ENCODE measurements around the gene MBNL2. TPM values are rescaled to one million over a fixed set of nuclear protein-coding genes. Genes with fewer than 3 reads are reported as not detected.

The MBNL2 gene
- polyA plus RNA-seq, 1 experiment: 44.0 TPM

DNA sequence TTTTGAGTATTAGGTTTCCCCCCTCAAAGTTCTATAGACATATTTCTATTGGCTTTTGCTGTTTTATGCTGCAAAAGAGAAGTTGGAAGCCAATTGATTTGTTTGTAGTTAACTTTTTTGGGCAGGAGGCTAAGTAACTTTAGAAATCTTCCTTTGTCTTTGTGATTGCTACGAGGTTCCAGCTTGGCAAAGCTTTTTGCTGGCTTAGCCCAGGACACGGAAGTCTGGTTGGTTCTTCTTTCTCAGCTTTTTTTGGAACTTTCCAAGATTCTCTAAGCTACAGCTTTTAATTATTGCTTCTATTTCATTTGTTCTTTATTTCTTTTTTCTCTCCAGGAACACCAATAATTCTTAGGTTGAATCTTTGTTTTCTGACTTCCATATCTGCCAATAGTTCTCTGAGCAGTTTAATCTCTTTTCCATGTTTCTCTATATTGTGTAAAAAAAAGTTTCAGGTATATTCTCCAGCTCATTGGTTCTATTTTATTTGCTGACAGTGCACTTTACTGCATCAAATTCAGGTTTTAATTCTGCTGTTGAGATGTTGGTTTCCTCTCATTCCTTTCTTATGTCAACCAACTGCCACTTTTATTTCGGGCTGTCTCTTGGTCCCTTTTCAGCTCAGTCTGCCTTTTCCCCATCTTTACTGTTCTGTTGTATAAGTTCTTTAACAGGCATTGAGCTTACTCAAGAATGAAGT, 27.8 kb downstream of the MBNL2 start:
- Histone ChIP-seq H3K4me3 (ENCODE audit: low read depth, low read length) (no peak overlapping the region), H3K9me3 (ENCODE audit: control insufficient read depth, insufficient read depth, low read length) (no peaks in the 10 kb centered on the region), H3K27ac (ENCODE audit: low read depth, low read length) (no peak overlapping the region), H3K27me3 (ENCODE audit: control insufficient read depth, insufficient read depth, low read length) (no peaks in the 10 kb centered on the region)
- ChIA-PET POLR2A (interaction anchor here (0.7 to 1.0 kb wide), 2 partner anchors 25 kb away, joined by 3 to 5 read pairs; no protein-coding TSS in a partner anchor), CTCF (interaction anchor here (0.6 to 2.9 kb wide), 6 partner anchors 11 to 142 kb away, joined by 3 to 19 read pairs (median 6); no protein-coding TSS in a partner anchor)
- DNase-seq (ENCODE audit: low read depth, low spot score): no peak
- TF ChIP-seq, protein P1, sequence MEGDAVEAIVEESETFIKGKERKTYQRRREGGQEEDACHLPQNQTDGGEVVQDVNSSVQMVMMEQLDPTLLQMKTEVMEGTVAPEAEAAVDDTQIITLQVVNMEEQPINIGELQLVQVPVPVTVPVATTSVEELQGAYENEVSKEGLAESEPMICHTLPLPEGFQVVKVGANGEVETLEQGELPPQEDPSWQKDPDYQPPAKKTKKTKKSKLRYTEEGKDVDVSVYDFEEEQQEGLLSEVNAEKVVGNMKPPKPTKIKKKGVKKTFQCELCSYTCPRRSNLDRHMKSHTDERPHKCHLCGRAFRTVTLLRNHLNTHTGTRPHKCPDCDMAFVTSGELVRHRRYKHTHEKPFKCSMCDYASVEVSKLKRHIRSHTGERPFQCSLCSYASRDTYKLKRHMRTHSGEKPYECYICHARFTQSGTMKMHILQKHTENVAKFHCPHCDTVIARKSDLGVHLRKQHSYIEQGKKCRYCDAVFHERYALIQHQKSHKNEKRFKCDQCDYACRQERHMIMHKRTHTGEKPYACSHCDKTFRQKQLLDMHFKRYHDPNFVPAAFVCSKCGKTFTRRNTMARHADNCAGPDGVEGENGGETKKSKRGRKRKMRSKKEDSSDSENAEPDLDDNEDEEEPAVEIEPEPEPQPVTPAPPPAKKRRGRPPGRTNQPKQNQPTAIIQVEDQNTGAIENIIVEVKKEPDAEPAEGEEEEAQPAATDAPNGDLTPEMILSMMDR (IDR thresholded peaks at IDR 0.05; ENCODE audit: low read depth, low read length): no peak

DNA sequence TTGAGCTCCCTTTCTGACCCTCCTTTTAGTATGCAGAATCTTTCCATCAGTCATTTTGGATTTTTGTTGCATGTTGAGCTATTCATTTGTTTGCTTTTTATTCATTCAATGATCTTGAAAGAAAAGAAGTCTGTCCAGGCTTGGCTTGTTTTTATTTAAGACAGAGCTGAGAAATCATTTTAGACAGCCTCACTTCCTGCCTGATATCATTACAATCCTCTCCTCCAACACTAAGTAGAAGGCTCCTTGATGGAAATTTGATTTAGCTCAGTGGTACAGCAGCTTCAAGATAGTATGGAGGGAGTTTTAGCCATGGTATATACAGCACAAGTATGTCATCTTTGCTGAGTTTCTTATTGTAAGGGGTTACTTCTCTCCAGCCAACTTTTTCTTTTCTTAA, 28.4 kb downstream of the MBNL2 start:
- ChIA-PET CTCF (interaction anchor here (0.6 to 2.9 kb wide), 7 partner anchors 11 to 143 kb away, joined by 3 to 19 read pairs (median 5); no protein-coding TSS in a partner anchor), POLR2A (no interaction called here)
- Histone ChIP-seq H3K4me3 (ENCODE audit: low read depth, low read length) (no peak overlapping the region), H3K27me3 (ENCODE audit: control insufficient read depth, insufficient read depth, low read length) (no peaks in the 10 kb centered on the region), H3K9me3 (ENCODE audit: control insufficient read depth, insufficient read depth, low read length) (no peaks in the 10 kb centered on the region), H3K27ac (ENCODE audit: low read depth, low read length) (no peak overlapping the region)
- no peak for DNase-seq (ENCODE audit: low read depth, low spot score)
- TF ChIP-seq, protein P1 (IDR thresholded peaks at IDR 0.05; ENCODE audit: low read depth, low read length): no peak

DNA sequence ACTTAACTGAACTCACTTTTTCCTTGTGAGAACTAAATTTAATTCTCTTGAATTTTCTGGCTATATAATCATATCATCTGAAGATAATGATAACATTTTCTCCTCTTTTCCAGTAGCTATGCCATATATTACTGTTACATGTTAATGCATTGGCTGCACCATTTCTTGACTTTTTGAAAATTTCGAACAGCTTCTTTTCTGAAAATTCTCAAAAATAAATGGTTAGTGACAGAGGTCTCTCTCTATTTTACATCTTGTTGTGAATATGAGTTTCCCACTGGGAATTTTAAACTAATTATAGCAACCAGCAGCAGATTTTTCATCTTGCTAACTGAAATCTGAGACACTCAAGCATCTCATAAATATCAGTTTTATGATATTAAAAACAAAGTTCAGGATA, 30.6 kb downstream of the MBNL2 start:
- TF ChIP-seq, protein P1 (IDR thresholded peaks at IDR 0.05; ENCODE audit: low read depth, low read length): no peak
- ChIA-PET CTCF (interaction anchor here (0.6 kb wide), 1 partner anchor 224 kb away, joined by 3 read pairs; no protein-coding TSS in a partner anchor), POLR2A (no interaction called here)
- no peak overlapping the region for H3K4me3 ChIP-seq (ENCODE audit: low read depth, low read length)
- H3K9me3 ChIP-seq (ENCODE audit: control insufficient read depth, insufficient read depth, low read length): no peaks in the 10 kb centered on the region
- H3K27me3 ChIP-seq (ENCODE audit: control insufficient read depth, insufficient read depth, low read length): no peaks in the 10 kb centered on the region
- H3K27ac ChIP-seq (ENCODE audit: low read depth, low read length): no peak overlapping the region
- no peak for DNase-seq (ENCODE audit: low read depth, low spot score)

DNA sequence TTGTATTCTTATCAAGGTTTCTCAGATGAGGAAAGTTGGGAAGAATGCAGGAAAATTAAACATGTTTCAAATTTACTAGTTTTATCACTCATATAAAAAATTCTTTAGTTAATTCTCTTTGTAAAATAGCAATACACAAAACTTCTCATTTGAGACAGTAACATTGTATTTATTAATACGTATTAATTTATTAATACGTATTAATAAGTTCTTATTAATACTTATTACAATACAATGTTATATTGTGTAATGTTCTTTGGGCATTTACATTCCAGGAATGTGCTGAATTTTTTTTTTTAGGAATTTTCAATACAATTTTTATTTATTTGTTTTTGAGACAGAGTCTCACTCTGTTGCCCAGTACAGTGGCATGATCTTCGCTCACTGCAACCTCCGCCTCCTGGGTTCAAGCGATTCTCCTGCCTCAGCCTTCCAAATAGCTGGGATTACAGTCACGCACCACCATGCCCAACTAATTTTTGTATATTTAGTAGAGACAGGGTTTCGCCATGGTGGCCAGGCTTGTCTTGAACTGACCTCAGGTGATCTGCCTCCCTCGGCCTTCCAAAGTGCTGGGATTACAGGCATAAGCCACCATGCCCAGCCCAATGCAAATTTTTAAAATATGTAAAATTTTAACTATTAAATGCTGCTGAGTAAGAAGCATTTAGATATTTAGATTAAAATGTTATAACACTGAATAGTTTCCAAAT, 31.6 kb downstream of the MBNL2 start:
- ChIA-PET POLR2A (no interaction called here), CTCF (interaction anchor here (0.9 kb wide), 1 partner anchor 128 kb away, joined by 4 read pairs; no protein-coding TSS in a partner anchor)
- no peaks in the 10 kb centered on the region for H3K9me3 ChIP-seq (ENCODE audit: control insufficient read depth, insufficient read depth, low read length)
- H3K27me3 ChIP-seq (ENCODE audit: control insufficient read depth, insufficient read depth, low read length): no peaks in the 10 kb centered on the region
- TF ChIP-seq, protein P1 (IDR thresholded peaks at IDR 0.05; ENCODE audit: low read depth, low read length): no peak
- H3K27ac ChIP-seq (ENCODE audit: low read depth, low read length): no peak overlapping the region
- DNase-seq (ENCODE audit: low read depth, low spot score): no peak
- H3K4me3 ChIP-seq (ENCODE audit: low read depth, low read length): no peak overlapping the region

DNA sequence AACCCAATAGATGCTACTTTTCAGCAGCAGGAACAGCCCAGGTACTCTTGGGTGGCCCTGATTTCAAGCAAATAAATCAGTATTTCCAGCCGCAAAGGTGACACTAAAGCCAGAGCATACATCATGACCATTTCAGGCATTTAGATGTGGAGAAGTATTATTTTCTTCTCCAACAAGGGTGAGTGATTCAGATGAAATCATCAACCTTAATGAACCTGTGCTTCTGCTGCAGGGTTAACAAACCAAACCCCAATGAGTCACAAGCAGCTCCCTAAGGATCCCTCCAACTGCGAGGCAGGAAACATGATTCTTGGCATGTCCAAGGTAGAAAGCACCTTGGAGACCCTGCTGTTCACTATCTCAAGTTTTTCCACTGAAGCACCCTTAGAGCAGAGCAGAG, 32.7 kb downstream of the MBNL2 start:
- Histone ChIP-seq H3K4me3 (ENCODE audit: low read depth, low read length) (no peak overlapping the region), H3K27ac (ENCODE audit: low read depth, low read length) (peak overlapping the region; percentile 84), H3K27me3 (ENCODE audit: control insufficient read depth, insufficient read depth, low read length) (no peaks in the 10 kb centered on the region), H3K9me3 (ENCODE audit: control insufficient read depth, insufficient read depth, low read length) (no peaks in the 10 kb centered on the region)
- ChIA-PET POLR2A (interaction anchor here (1.1 kb wide), 1 partner anchor 31 kb away, joined by 3 read pairs; no protein-coding TSS in a partner anchor), CTCF (interaction anchor here (0.9 kb wide), 1 partner anchor 129 kb away, joined by 4 read pairs; no protein-coding TSS in a partner anchor)
- TF ChIP-seq, protein P1 (IDR thresholded peaks at IDR 0.05; ENCODE audit: low read depth, low read length): no peak
- DNase-seq (ENCODE audit: low read depth, low spot score): no peak
